Mammary microvascular endothelial cell (primary cell): ENCODE data around the gene ZNRF2. TPM values are rescaled to one million over a fixed set of nuclear protein-coding genes. Genes with fewer than 3 reads are reported as not detected.

ENCODE experiments used
- total RNA-seq: library from RNA; depleted of rRNA; stranded (reverse); fragments of >200 nt; gene quantifications from 2 replicates; pipeline ENCODE4 v1.2.3, GENCODE V29; 2015

ZNRF2 gene
- total RNA-seq, result 5.4 and 6.0 TPM in 2 replicates

GRCh38 chr7:30284298-30285066, at the start of gene ZNRF2:
Gene ZNRF2, plus strand, starts transcription at chr7:30284597. Its CDS starts 761 bp downstream, at chr7:30285358.

Other genes starting within 250 kb of the ZNRF2 start
- 10.2 and 12.9 TPM in 2 replicates for gene MTURN, start 149.6 kb upstream of the ZNRF2 start, total RNA-seq
- 21.9 and 24.7 TPM in 2 replicates for gene NOD1, start 194.2 kb downstream of the ZNRF2 start, total RNA-seq
- gene GGCT, start 220.2 kb downstream of the ZNRF2 start, total RNA-seq, result 41.5 and 42.1 TPM in 2 replicates